GM18909 (cell line): ENCODE measurements around the gene ZNF618.

Source experiments
- ATAC-seq: cut with Tn5 transposase; IDR thresholded peaks from one replicate; pipeline ENCODE4 v1.9.1; 2021; ENCODE audit warnings: mild to moderate bottlenecking; ENCODE audit not compliant: unreplicated experiment, poor library complexity

The ZNF618 gene

GRCh38 chr9:113951032-113951372, 74.9 kb downstream of the ZNF618 start:
- ATAC-seq = no peak

GRCh38 chr9:113952676-113953075, 76.6 kb downstream of the ZNF618 start:
- no peak for ATAC-seq

GRCh38 chr9:113953531-113953930, 77.4 kb downstream of the ZNF618 start:
- no peak for ATAC-seq

- ATAC-seq = no peak
These were observed 78.5 kb downstream of the ZNF618 start for GRCh38 chr9:113954591-113954990.

GRCh38 chr9:113955076-113955752, 79.1 kb downstream of the ZNF618 start:
- ATAC-seq = no peak

GRCh38 chr9:113956901-113957300, 80.8 kb downstream of the ZNF618 start:
- no peak for ATAC-seq

GRCh38 chr9:113957351-113957750, 81.2 kb downstream of the ZNF618 start:
- ATAC-seq = no peak

GRCh38 chr9:113957821-113958341, 81.8 kb downstream of the ZNF618 start:
- no peak for ATAC-seq

GRCh38 chr9:113958556-113958955, 82.4 kb downstream of the ZNF618 start:
- ATAC-seq = no peak

GRCh38 chr9:113960768-113961167, 84.7 kb downstream of the ZNF618 start:
- no peak for ATAC-seq

- no peak for ATAC-seq
These were observed 86.3 kb downstream of the ZNF618 start for GRCh38 chr9:113962396-113962795.

- no peak for ATAC-seq
These were observed 87.0 kb downstream of the ZNF618 start for GRCh38 chr9:113963017-113963620.

- ATAC-seq = no peak
These were observed 87.8 kb downstream of the ZNF618 start for GRCh38 chr9:113963696-113964494.

GRCh38 chr9:113964495-113965170, 88.5 kb downstream of the ZNF618 start:
- ATAC-seq = no peak

- no peak for ATAC-seq
These were observed 90.3 kb downstream of the ZNF618 start for GRCh38 chr9:113966394-113966793.

- no peak for ATAC-seq
These were observed 91.3 kb downstream of the ZNF618 start for GRCh38 chr9:113967380-113967779.

GRCh38 chr9:113969343-113969742, 93.2 kb downstream of the ZNF618 start:
- ATAC-seq = no peak

GRCh38 chr9:113973226-113973625, 97.1 kb downstream of the ZNF618 start:
- no peak for ATAC-seq

GRCh38 chr9:113973963-113974413, 97.9 kb downstream of the ZNF618 start:
- ATAC-seq = no peak

GRCh38 chr9:113976915-113977314, 100.8 kb downstream of the ZNF618 start:
- ATAC-seq = no peak
